Ovary (tissue), 3 donors: ENCODE data around the gene ADPRM.

Experiments
- CTCF ChIP-seq, 3 donors: fragments of 450-650 bp in 2 of 3; fragments of 200-600 bp in 1 of 3; IDR thresholded peaks; one replicate each; pipeline versions ENCODE4 v1.5.1 to v1.8.0; 2016 to 2022; ENCODE audit warnings: antibody characterized with exemption in 3 of 3, mild to moderate bottlenecking in 1 of 3
- EP300 ChIP-seq: sonication (generic); formaldehyde crosslinking; IDR thresholded peaks from one replicate; pipeline ENCODE4 v1.6.1; 2017; ENCODE audit warnings: antibody characterized with exemption
- POLR2A ChIP-seq: fragments of 450-650 bp; IDR thresholded peaks from one replicate; pipeline ENCODE4 v1.6.1; 2017; ENCODE audit warnings: antibody characterized with exemption, mild to moderate bottlenecking, moderate library complexity
- donor health status: DM: no; HTN: no; CAD: no.

- TF ChIP-seq POLR2A (no peak), CTCF (IDR thresholded peaks at IDR 0.05) (no peak), EP300 (no peak)
These were observed 15.9 kb downstream of the ADPRM start for GRCh38 chr17:10713318-10713717.
